OCI-LY7 (cell line): ENCODE measurements around the gene RAB8B. TPM values are rescaled to one million over a fixed set of nuclear protein-coding genes. Genes with fewer than 3 reads are reported as not detected.

ENCODE experiments used
- BruUV-seq: library from RNA; stranded (reverse); fragments of 400-500 nt; replicated peaks from 2 replicates; lab custom pipeline; 2021; lab: Mats Ljungman, UMichigan
- CTCF ChIA-PET: fragments of 300-600 bp; sonication (Branson Sonifier 250); formaldehyde crosslinking; loops from one replicate; lab custom pipeline; 2022; ENCODE audit warnings: antibody characterized with exemption; ENCODE audit not compliant: unreplicated experiment; lab: Charles Lee
- POLR2A ChIA-PET: fragments of 300-600 bp; sonication (Branson Sonifier 250); formaldehyde crosslinking; loops from one replicate; lab custom pipeline; 2022; ENCODE audit warnings: antibody characterized with exemption; lab: Charles Lee
- DNase-seq: peaks from one replicate; pipeline ENCODE4 v3.0.0-alpha.2; 2015; ENCODE audit warnings: low spot score
- H2AFZ ChIP-seq: fragments of 200-600 bp; sonication (generic), shearing (Covaris generic); 2 replicates; pipeline ENCODE4 v1.6.1; 2014; ENCODE audit warnings: mild to moderate bottlenecking, antibody characterized with exemption, low read length, moderate library complexity
- H3K27ac ChIP-seq: fragments of 200-600 bp; sonication (generic); 2 replicates; pipeline ENCODE4 v1.5.1; 2014; ENCODE audit warnings: mixed run types, low read depth, mild to moderate bottlenecking, moderate library complexity, low read length, inconsistent platforms; ENCODE audit not compliant: poor library complexity, severe bottlenecking
- H3K36me3 ChIP-seq: fragments of 200-600 bp; sonication (generic); 2 replicates; pipeline ENCODE4 v1.6.1; 2014; ENCODE audit warnings: mild to moderate bottlenecking, antibody characterized with exemption, low read length, moderate library complexity, mixed read lengths; ENCODE audit not compliant: insufficient read depth
- H3K4me1 ChIP-seq: fragments of 200-600 bp; sonication (generic); 2 replicates; pipeline ENCODE4 v1.5.1; 2014; ENCODE audit warnings: mild to moderate bottlenecking, low read length; ENCODE audit not compliant: insufficient read depth, poor library complexity, severe bottlenecking
- H3K4me2 ChIP-seq: fragments of 200-600 bp; sonication (generic); 2 replicates; pipeline ENCODE4 v1.6.1; 2014; ENCODE audit warnings: mild to moderate bottlenecking, low read length
- H3K4me3 ChIP-seq: fragments of 200-600 bp; sonication (generic); 2 replicates; pipeline ENCODE4 v1.5.1; 2014; ENCODE audit warnings: mild to moderate bottlenecking, low read depth, low read length; ENCODE audit not compliant: poor library complexity, severe bottlenecking
- H3K79me2 ChIP-seq: fragments of 200-600 bp; sonication (generic); 2 replicates; pipeline ENCODE4 v1.6.1; 2016; ENCODE audit warnings: low read depth, mild to moderate bottlenecking, low read length, moderate library complexity, mixed read lengths; ENCODE audit not compliant: insufficient read depth
- H3K9me2 ChIP-seq: fragments of 200-600 bp; sonication (generic); 2 replicates; pipeline ENCODE4 v1.6.1; 2016; ENCODE audit warnings: mild to moderate bottlenecking, low read length, mixed read lengths; ENCODE audit not compliant: insufficient read depth
- H3K9me3 ChIP-seq: fragments of 200-600 bp; sonication (generic); 2 replicates; pipeline ENCODE4 v1.6.1; 2014; ENCODE audit warnings: mild to moderate bottlenecking, mixed run types, low read length, mixed read lengths
- H4K20me1 ChIP-seq: fragments of 200-600 bp; sonication (generic); 2 replicates; pipeline ENCODE4 v1.6.1; 2014; ENCODE audit warnings: mild to moderate bottlenecking, antibody characterized with exemption, low read length, moderate library complexity, mixed read lengths; ENCODE audit not compliant: insufficient read depth
- CTCF ChIP-seq: fragments of 200-600 bp; sonication (generic); conservative IDR thresholded peaks from 2 replicates; pipeline ENCODE4 v1.5.1; 2014; ENCODE audit warnings: mild to moderate bottlenecking, antibody characterized with exemption, low read length, moderate library complexity, mixed read lengths
- EZH2phosphoT487 ChIP-seq: fragments of 200-600 bp; sonication (generic); IDR thresholded peaks from 2 replicates; pipeline ENCODE4 v1.6.1; 2018; ENCODE audit warnings: low read depth, borderline replicate concordance, mild to moderate bottlenecking, mixed run types, antibody characterized with exemption, low read length, moderate library complexity, mixed read lengths
- intact Hi-C: fragments of 100-400 bp; cut with micrococcal nuclease; formaldehyde crosslinking; loops from one replicate; pipeline ENCODE4 v1.10.0; 2022; ENCODE audit not compliant: unreplicated experiment
- total RNA-seq, 2 experiments: library from RNA; depleted of rRNA in 1 of 2; stranded (reverse); fragments of >200 nt in 1 of 2; shearing (Covaris generic) in 1 of 2; gene quantifications; 2 replicates each; pipeline ENCODE4 v1.2.3, GENCODE V29; 2014 to 2022

Gene RAB8B
- total RNA-seq, 2 experiments from 2014 or later = 4.9 to 18.6 TPM

DNA sequence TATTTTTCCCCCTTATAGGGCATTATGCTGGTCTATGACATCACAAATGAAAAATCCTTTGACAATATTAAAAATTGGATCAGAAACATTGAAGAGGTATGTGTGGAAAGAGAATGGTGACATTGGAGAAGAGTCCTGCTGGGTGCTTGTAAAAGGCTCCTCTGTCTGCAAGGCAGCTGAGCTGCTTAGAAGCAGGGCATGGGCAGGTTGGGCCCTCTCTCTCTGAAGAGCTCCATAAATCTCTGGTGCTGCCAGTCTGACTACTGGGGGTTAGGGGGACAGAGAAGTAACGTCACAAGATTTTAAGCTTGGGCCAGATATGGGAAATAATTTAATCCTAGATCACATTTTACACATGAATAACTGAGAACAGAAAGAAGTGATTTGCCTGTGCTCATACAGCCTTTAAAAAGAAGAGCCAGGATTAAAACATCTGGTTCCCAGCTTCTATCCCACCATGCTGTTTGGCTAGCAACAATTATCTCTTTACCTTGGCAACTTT lies 66.1 kb downstream of the RAB8B start:
- no peaks in the 10 kb centered on the region for H3K9me3 ChIP-seq
- H3K4me1 ChIP-seq = no peaks in the 10 kb centered on the region
- intact Hi-C loops = no loop called here
- no peaks in the 10 kb centered on the region for H4K20me1 ChIP-seq
- H2AFZ ChIP-seq = no peak overlapping the region
- H3K36me3 ChIP-seq = peaks cover 55% of the 10 kb centered on the region
- H3K4me3 ChIP-seq = no peak overlapping the region
- DNase-seq = no peak
- no peak overlapping the region for H3K27ac ChIP-seq
- no peak overlapping the region for H3K4me2 ChIP-seq
- ChIA-PET POLR2A (no interaction called here), CTCF (interaction anchor here (0.5 kb wide), 1 partner anchor 812 kb away, joined by 4 read pairs; no protein-coding TSS in a partner anchor)
- H3K79me2 ChIP-seq = no peaks in the 10 kb centered on the region
- TF ChIP-seq CTCF (no peak), EZH2phosphoT487 (no peak)
- BruUV-seq = no TSS peak
- H3K9me2 ChIP-seq = no peaks in the 10 kb centered on the region

- H3K9me3 ChIP-seq = no peaks in the 10 kb centered on the region
- POLR2A ChIA-PET = interaction anchor here (0.7 kb wide), 1 partner anchor 13 kb away, joined by 3 read pairs; no protein-coding TSS in a partner anchor
- H3K9me2 ChIP-seq = no peaks in the 10 kb centered on the region
- no peak for DNase-seq
- H3K4me1 ChIP-seq = no peaks in the 10 kb centered on the region
- no peak overlapping the region for H3K27ac ChIP-seq
- intact Hi-C loops = no loop called here
- no TSS peak for BruUV-seq
- no peaks in the 10 kb centered on the region for H4K20me1 ChIP-seq
- TF ChIP-seq EZH2phosphoT487 (no peak), CTCF (no peak)
- no peak overlapping the region for H3K4me3 ChIP-seq
- no peak overlapping the region for H3K4me2 ChIP-seq
- CTCF ChIA-PET = no interaction called here
- no peaks in the 10 kb centered on the region for H3K79me2 ChIP-seq
- peaks cover 56% of the 10 kb centered on the region for H3K36me3 ChIP-seq
- no peak overlapping the region for H2AFZ ChIP-seq
Measured at GRCh38 chr15:63256433-63257274, 67.2 kb downstream of the RAB8B start.

DNA sequence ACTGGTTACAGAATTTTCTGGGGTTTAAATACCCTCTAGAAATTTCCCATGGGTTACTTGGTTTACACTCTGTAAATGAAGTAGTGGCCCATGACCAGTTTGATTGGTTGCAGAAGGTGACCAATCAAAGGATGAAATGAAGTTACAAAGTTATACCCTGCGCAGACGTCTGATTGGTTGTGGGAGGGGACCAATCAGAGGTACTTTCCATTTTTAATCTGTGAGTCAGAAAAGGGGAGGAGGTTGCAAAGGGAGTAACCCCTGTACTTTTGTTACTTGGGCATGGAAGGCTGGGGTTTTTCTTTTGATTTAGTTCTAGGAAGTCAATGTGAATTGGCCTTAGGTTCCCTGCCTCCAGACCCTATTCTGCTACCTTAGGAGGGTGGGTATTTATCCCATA lies 69.3 kb downstream of the RAB8B start:
- CTCF ChIA-PET = no interaction called here
- POLR2A ChIA-PET = no interaction called here
- no peak overlapping the region for H2AFZ ChIP-seq
- no peaks in the 10 kb centered on the region for H3K79me2 ChIP-seq
- peaks cover 58% of the 10 kb centered on the region for H3K36me3 ChIP-seq
- H3K4me2 ChIP-seq = no peak overlapping the region
- H3K4me3 ChIP-seq = no peak overlapping the region
- BruUV-seq = no TSS peak
- no peaks in the 10 kb centered on the region for H3K9me2 ChIP-seq
- intact Hi-C loops = no loop called here
- DNase-seq = no peak
- no peaks in the 10 kb centered on the region for H3K9me3 ChIP-seq
- H4K20me1 ChIP-seq = no peaks in the 10 kb centered on the region
- TF ChIP-seq EZH2phosphoT487 (no peak), CTCF (no peak)
- no peaks in the 10 kb centered on the region for H3K4me1 ChIP-seq
- H3K27ac ChIP-seq = no peak overlapping the region
